GM23338 (cell line): ENCODE measurements around the gene SORL1. TPM values are rescaled to one million over a fixed set of nuclear protein-coding genes. Genes with fewer than 3 reads are reported as not detected.

Source experiments
- CREB1 ChIP-seq: fragments of 250-450 bp; sonication (Bioruptor Pico); IDR thresholded peaks from 2 replicates; pipeline ENCODE4 v1.5.0; 2020; ENCODE audit warnings: low read depth, mild to moderate bottlenecking, moderate library complexity
- CTCF ChIP-seq, 2 experiments: fragments of 200-600 bp in 1 of 2; sonication (generic) in 1 of 2; conservative IDR thresholded peaks; 2 replicates each; pipeline versions ENCODE4 v1.5.1 to v1.6.1; 2016 to 2017; ENCODE audit warnings: antibody characterized with exemption in 2 of 2, low read depth in 2 of 2, mild to moderate bottlenecking in 2 of 2, moderate library complexity in 1 of 2
- ETS1 ChIP-seq: IDR thresholded peaks from 2 replicates; pipeline ENCODE4 v1.6.1; 2016; ENCODE audit warnings: antibody characterized with exemption
- EZH2phosphoT487 ChIP-seq: fragments of 200-600 bp; sonication (generic); IDR thresholded peaks from one replicate; pipeline ENCODE4 v1.8.1; 2018; ENCODE audit warnings: antibody characterized with exemption; ENCODE audit not compliant: unreplicated experiment
- JUNB ChIP-seq: IDR thresholded peaks from one replicate; pipeline ENCODE4 v1.6.1; 2016; ENCODE audit warnings: antibody characterized with exemption; ENCODE audit not compliant: unreplicated experiment
- NANOG ChIP-seq: IDR thresholded peaks from 2 replicates; pipeline ENCODE4 v1.6.1; 2016; ENCODE audit warnings: antibody characterized with exemption, borderline replicate concordance
- POLR2AphosphoS5 ChIP-seq: IDR thresholded peaks from 2 replicates; pipeline ENCODE4 v1.6.1; 2016; ENCODE audit warnings: antibody characterized with exemption, low read depth
- STAT1 ChIP-seq: IDR thresholded peaks from one replicate; pipeline ENCODE4 v1.6.1; 2016; ENCODE audit warnings: antibody characterized with exemption; ENCODE audit not compliant: unreplicated experiment
- ZNF114 ChIP-seq: fragments of 250-450 bp; sonication (Bioruptor Pico); IDR thresholded peaks from 2 replicates; pipeline ENCODE4 v1.5.0; 2020; ENCODE audit warnings: mild to moderate bottlenecking, moderate library complexity
- ZNF331 ChIP-seq: fragments of 250-450 bp; sonication (Bioruptor Pico); IDR thresholded peaks from 2 replicates; pipeline ENCODE4 v1.5.0; 2020; ENCODE audit warnings: low read depth, mild to moderate bottlenecking, moderate library complexity
- ZNF462 ChIP-seq: fragments of 250-450 bp; sonication (Bioruptor Pico); IDR thresholded peaks from 2 replicates; pipeline ENCODE4 v1.5.0; 2020; ENCODE audit warnings: mild to moderate bottlenecking, moderate library complexity
- polyA plus RNA-seq: library from polyadenylated mRNA; unstranded; fragments of >200 nt; fragmentation: Nextera tagmentation; extraction: Ambion mirVana; gene quantifications from 2 replicates; pipeline ENCODE4 v1.2.1, GENCODE V29; 2016
- total RNA-seq: library from RNA; depleted of rRNA; stranded (reverse); fragments of >200 nt; shearing (Covaris generic); gene quantifications from 2 replicates; pipeline ENCODE4 v1.2.3, GENCODE V29; 2014

SORL1 gene
- total and polyA plus RNA-seq, 2 experiments from 2014 or later: 23.0 to 78.8 TPM

- TF ChIP-seq ZNF462: no peak
- no peak for TF ChIP-seq ZNF331 (CRISPR knock-in tag)
- no peak for TF ChIP-seq CTCF (conservative IDR thresholded peaks at IDR 0.05; ENCODE audit: low read depth in 2 of 2)
- no peak for TF ChIP-seq POLR2AphosphoS5
- TF ChIP-seq EZH2phosphoT487: no peak
- no peak for TF ChIP-seq CREB1 (CRISPR knock-in tag)
- no peak for TF ChIP-seq JUNB
- TF ChIP-seq ETS1: no peak
- no peak for TF ChIP-seq STAT1
- TF ChIP-seq NANOG: no peak
- TF ChIP-seq ZNF114: no peak
Measured at GRCh38 chr11:121458551-121458950, 6.4 kb downstream of the SORL1 start (continued).
